Measurements from ENCODE around the gene RASA3. TPM values are rescaled to one million over a fixed set of nuclear protein-coding genes. Genes with fewer than 3 reads are reported as not detected.

Gene RASA3
- total and polyA plus RNA-seq, 2 of the 4 experiments (the other 2 are of a cell fraction), result 21.0 to 31.4 TPM

DNA sequence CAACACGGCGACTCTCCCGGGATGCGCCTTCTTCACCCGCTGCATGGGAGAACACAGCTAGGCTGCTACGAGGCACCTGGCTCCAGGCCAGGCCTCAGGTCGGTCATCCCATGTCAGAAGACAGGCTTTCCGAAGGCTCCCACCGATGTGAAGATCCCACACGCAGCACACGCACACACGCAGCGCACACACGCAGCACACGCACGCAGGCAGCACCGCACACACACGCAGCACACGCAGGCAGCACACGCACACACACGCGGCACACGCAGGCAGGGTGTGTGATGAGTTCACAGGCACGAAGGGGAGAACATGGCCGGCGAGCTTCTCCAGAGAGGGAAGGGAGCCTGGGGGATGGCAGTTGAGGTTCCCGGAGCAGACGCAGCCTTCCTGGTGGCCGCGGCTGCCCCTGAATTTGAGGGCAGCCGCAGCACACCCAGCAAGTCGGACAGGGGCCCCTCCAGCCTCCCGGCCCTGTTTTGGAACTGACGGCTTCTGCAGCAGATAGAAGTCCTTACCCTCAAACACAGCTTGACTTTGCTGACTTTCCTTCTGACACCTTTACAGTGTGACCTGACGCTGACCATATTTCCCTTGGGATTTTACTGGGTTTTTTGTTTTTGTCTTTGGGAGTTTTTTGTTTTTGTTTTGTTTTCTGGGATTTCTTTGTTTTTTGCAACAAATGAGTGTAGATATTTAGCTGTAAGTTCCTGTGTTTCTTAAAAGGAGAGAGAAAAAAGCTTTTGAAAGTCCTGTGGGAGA, 55.9 kb downstream of the RASA3 start:
- H3K4me3 ChIP-seq (ENCODE audit: insufficient read depth, low read depth, low read length), result no peak overlapping the region
- no peak overlapping the region for H3K23ac ChIP-seq (ENCODE audit: low read depth, low read length)
- BruUV-seq (replicated peaks), result no TSS peak
- TF ChIP-seq NFE2L2 (IDR thresholded peaks at IDR 0.05; ENCODE audit: low read depth, low read length) (no peak), MXI1 (IDR thresholded peaks at IDR 0.05; ENCODE audit: borderline replicate concordance, low read depth, low read length) (no peak), ELK1 (IDR thresholded peaks at IDR 0.05; ENCODE audit: borderline replicate concordance, low read depth, low read length) (no peak), RFX5 (IDR thresholded peaks at IDR 0.05; ENCODE audit: low read depth, low read length) (no peak), POLR2A (IDR thresholded peaks at IDR 0.05; ENCODE audit: low read depth, low read length) (no peak), CEBPB (IDR thresholded peaks at IDR 0.05; ENCODE audit: low read depth, low read length) (no peak), CHD1 (IDR thresholded peaks at IDR 0.05; ENCODE audit: low read depth, low read length) (no peak), MAZ (IDR thresholded peaks at IDR 0.05; ENCODE audit: borderline replicate concordance, low read depth, low read length) (no peak), SMC3 (IDR thresholded peaks at IDR 0.05; ENCODE audit: low read depth, low read length) (no peak), RCOR1 (IDR thresholded peaks at IDR 0.05; ENCODE audit: insufficient replicate concordance, low read length) (no peak), BHLHE40 (IDR thresholded peaks at IDR 0.05; ENCODE audit: low read depth, low read length) (no peak), RAD21 (IDR thresholded peaks at IDR 0.05; ENCODE audit: low read length) (no peak), FOS (IDR thresholded peaks at IDR 0.05; ENCODE audit: low read depth, low read length) (no peak), USF2 (IDR thresholded peaks at IDR 0.05; ENCODE audit: low read depth, low read length) (no peak), MAFK (IDR thresholded peaks at IDR 0.05; ENCODE audit: low read depth, low read length) (no peak)
- TF ChIP-seq, protein P1, sequence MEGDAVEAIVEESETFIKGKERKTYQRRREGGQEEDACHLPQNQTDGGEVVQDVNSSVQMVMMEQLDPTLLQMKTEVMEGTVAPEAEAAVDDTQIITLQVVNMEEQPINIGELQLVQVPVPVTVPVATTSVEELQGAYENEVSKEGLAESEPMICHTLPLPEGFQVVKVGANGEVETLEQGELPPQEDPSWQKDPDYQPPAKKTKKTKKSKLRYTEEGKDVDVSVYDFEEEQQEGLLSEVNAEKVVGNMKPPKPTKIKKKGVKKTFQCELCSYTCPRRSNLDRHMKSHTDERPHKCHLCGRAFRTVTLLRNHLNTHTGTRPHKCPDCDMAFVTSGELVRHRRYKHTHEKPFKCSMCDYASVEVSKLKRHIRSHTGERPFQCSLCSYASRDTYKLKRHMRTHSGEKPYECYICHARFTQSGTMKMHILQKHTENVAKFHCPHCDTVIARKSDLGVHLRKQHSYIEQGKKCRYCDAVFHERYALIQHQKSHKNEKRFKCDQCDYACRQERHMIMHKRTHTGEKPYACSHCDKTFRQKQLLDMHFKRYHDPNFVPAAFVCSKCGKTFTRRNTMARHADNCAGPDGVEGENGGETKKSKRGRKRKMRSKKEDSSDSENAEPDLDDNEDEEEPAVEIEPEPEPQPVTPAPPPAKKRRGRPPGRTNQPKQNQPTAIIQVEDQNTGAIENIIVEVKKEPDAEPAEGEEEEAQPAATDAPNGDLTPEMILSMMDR (conservative IDR thresholded peaks at IDR 0.05; ENCODE audit: low read depth, low read length), result no peak
- H2BK120ac ChIP-seq (ENCODE audit: low read depth, low read length), result no peak overlapping the region
- H3K27me3 ChIP-seq (ENCODE audit: control insufficient read depth, insufficient read depth, low read length), result no peaks in the 10 kb centered on the region
- H3K18ac ChIP-seq (ENCODE audit: low read depth, low read length), result no peak overlapping the region
- no peak overlapping the region for H3K4me2 ChIP-seq (ENCODE audit: low read depth, low read length)
- intact Hi-C loops (cut with micrococcal nuclease) (no loop called here), in situ Hi-C loops (cut with MboI; ENCODE audit: low sequenced_read_pairs) (no loop called here), dilution Hi-C loops (cut with HindIII; ENCODE audit: low sequenced_read_pairs, unreplicated experiment) (no loop called here)
- no peak for ATAC-seq (ENCODE audit: low read depth)
- no peak overlapping the region for H2AK9ac ChIP-seq (replicated peaks; ENCODE audit: low read depth, low read length, poor library complexity)
- no peak overlapping the region for H3K4ac ChIP-seq (ENCODE audit: low read depth, low read length)
- DNase-seq, result no peak
- H3K9me3 ChIP-seq (ENCODE audit: control insufficient read depth, insufficient read depth, low read length), result no peaks in the 10 kb centered on the region
- peaks cover 88% of the 10 kb centered on the region for H4K20me1 ChIP-seq (ENCODE audit: insufficient read depth, low read length)
- H2BK15ac ChIP-seq (ENCODE audit: low read depth, low read length), result no peak overlapping the region
- peak overlapping the region; percentile 78; the same call in 1 of the 2 replicates for H2AK5ac ChIP-seq (ENCODE audit: low read depth, low read length)
- no peak overlapping the region for H4K8ac ChIP-seq (ENCODE audit: low read depth in 2 of 2, low read length in 2 of 2)
- H3K14ac ChIP-seq (replicated peaks; ENCODE audit: low read depth, low read length), result no peak overlapping the region
- no peak overlapping the region for H4K91ac ChIP-seq (ENCODE audit: insufficient read depth, low read depth, low read length)
- H2BK20ac ChIP-seq (ENCODE audit: low read depth, low read length), result no peak overlapping the region
- no peak overlapping the region for H4K5ac ChIP-seq (ENCODE audit: low read depth, low read length)
- peaks cover 29% of the 10 kb centered on the region for H3K36me3 ChIP-seq (ENCODE audit: control insufficient read depth, insufficient read depth, low read length)
- no peak overlapping the region for H3K56ac ChIP-seq (ENCODE audit: extremely low read depth, insufficient read depth, low read length)
- H3K9me1 ChIP-seq (ENCODE audit: insufficient read depth, low read length), result peaks cover 23% of the 10 kb centered on the region
- 88% methylated on average over 21 of the region's 35 CpGs; no CpG with 5 or more reads in 1 of the 2 experiments for WGBS, 2 experiments (ENCODE audit: extremely low coverage in 2 of 2, insufficient read length in 1 of 2)
- no peak overlapping the region for H2AFZ ChIP-seq (replicated peaks; ENCODE audit: low read length, poor library complexity)
- CTCF ChIA-PET, result no interaction called here
- no peak overlapping the region for H2BK5ac ChIP-seq (ENCODE audit: low read depth, low read length, poor library complexity, severe bottlenecking)
- H3K9ac ChIP-seq (ENCODE audit: low read depth, low read length), result no peak overlapping the region
- peaks cover 20% of the 10 kb centered on the region for H3K4me1 ChIP-seq (ENCODE audit: control insufficient read depth, insufficient read depth, low read length)
- peaks cover 18 to 84% of the 10 kb centered on the region in 2 experiments for H3K79me1 ChIP-seq (ENCODE audit: low read depth in 1 of 2, low read length in 2 of 2)
- POLR2A ChIA-PET (ENCODE audit: unreplicated experiment), result no interaction called here
- no peak overlapping the region for H3K27ac ChIP-seq (ENCODE audit: insufficient read depth, low read length)

Measured in IMR-90 (cell line).